HepG2 (cell line): ENCODE data around the gene IQCN. TPM values are rescaled to one million over a fixed set of nuclear protein-coding genes. Genes with fewer than 3 reads are reported as not detected.

Experiments
- EP300 ChIP-seq, 3 experiments: sonication (generic) in 1 of 3; formaldehyde crosslinking in 1 of 3; IDR thresholded peaks; 2 replicates each; pipeline versions ENCODE4 v1.5.1 to v1.6.1; 2011 to 2020; ENCODE audit warnings: low read depth in 2 of 3, low read length in 2 of 3, borderline replicate concordance in 1 of 3, improper control_type of control experiment in 1 of 3, mild to moderate bottlenecking in 1 of 3, missing genetic modification reagents in 1 of 3, moderate library complexity in 1 of 3
- ESRRA ChIP-seq: sonication (generic); formaldehyde crosslinking; IDR thresholded peaks from 2 replicates; pipeline ENCODE4 v1.5.1; 2020; ENCODE audit warnings: mild to moderate bottlenecking, low read depth, missing genetic modification reagents
- MTF1 ChIP-seq: sonication (generic); formaldehyde crosslinking; IDR thresholded peaks from 2 replicates; pipeline ENCODE4 v1.5.0; 2020; ENCODE audit warnings: missing genetic modification reagents
- NFE2L1 ChIP-seq: sonication (generic); formaldehyde crosslinking; IDR thresholded peaks from 2 replicates; pipeline ENCODE4 v1.4.0; 2020; ENCODE audit warnings: missing genetic modification reagents, mild to moderate bottlenecking, borderline replicate concordance
- SKI ChIP-seq: fragments of 450-650 bp; IDR thresholded peaks from one replicate; pipeline ENCODE4 v1.6.1; 2018; ENCODE audit warnings: mild to moderate bottlenecking; ENCODE audit not compliant: partially characterized antibody
- ZFP90 ChIP-seq: sonication (generic); formaldehyde crosslinking; IDR thresholded peaks from 2 replicates; pipeline ENCODE4 v1.8.0; 2022; ENCODE audit warnings: missing genetic modification reagents, mild to moderate bottlenecking, inconsistent platforms, borderline replicate concordance
- ZNF17 ChIP-seq: sonication (generic); formaldehyde crosslinking; IDR thresholded peaks from 2 replicates; pipeline ENCODE4 v1.5.0; 2020; ENCODE audit warnings: mild to moderate bottlenecking, missing genetic modification reagents
- ZNF329 ChIP-seq: sonication (generic); formaldehyde crosslinking; IDR thresholded peaks from 2 replicates; pipeline ENCODE4 v1.9.0; 2021; ENCODE audit warnings: low read depth, mild to moderate bottlenecking, missing genetic modification reagents
- ZNF431 ChIP-seq: sonication (generic); formaldehyde crosslinking; IDR thresholded peaks from 2 replicates; pipeline ENCODE4 v1.9.0; 2022; ENCODE audit warnings: missing genetic modification reagents, low read depth, mild to moderate bottlenecking, borderline replicate concordance
- ZNF550 ChIP-seq: sonication (generic); formaldehyde crosslinking; IDR thresholded peaks from 2 replicates; pipeline ENCODE4 v1.4.0; 2020; ENCODE audit warnings: mild to moderate bottlenecking, missing genetic modification reagents, borderline replicate concordance
- ZNF598 ChIP-seq: sonication (generic); formaldehyde crosslinking; IDR thresholded peaks from 2 replicates; pipeline ENCODE4 v1.5.1; 2020; ENCODE audit warnings: mild to moderate bottlenecking, missing genetic modification reagents, borderline replicate concordance
- polyA plus RNA-seq, 8 experiments: library from polyadenylated mRNA; depleted of rRNA in 3 of 8; stranded (reverse) in 7 of 8; unstranded in 1 of 8; fragments of >200 nt; fragmentation: Illumina TruSeq in 4 of 8; extraction: Trizol in 4 of 8; gene quantifications; 2 replicates each; pipeline versions ENCODE4 v1.2.1 to v1.2.3, GENCODE V29; 2011 to 2016; ENCODE audit warnings: low read depth in 4 of 8, missing spikeins in 1 of 8, mixed read lengths in 1 of 8; ENCODE audit not compliant: insufficient read depth in 1 of 8
- total RNA-seq, 5 experiments: library from RNA; depleted of rRNA; stranded (reverse); fragments of >200 nt; fragmentation: Illumina TruSeq; extraction: Trizol; gene quantifications; 2 replicates each; pipeline ENCODE4 v1.2.3, GENCODE V29; 2016; ENCODE audit warnings: low read depth in 1 of 5
- TF ChIP-seq, protein P1 (sequence below): sonication (generic); formaldehyde crosslinking; IDR thresholded peaks from 2 replicates; pipeline ENCODE4 v1.4.0; 2020; ENCODE audit warnings: missing genetic modification reagents
- TF ChIP-seq, protein P2 (sequence below): sonication (generic); formaldehyde crosslinking; IDR thresholded peaks from 2 replicates; pipeline ENCODE4 v1.8.0; 2022; ENCODE audit warnings: mild to moderate bottlenecking, missing genetic modification reagents, moderate library complexity
- TF ChIP-seq, protein P3 (sequence below): sonication (generic); formaldehyde crosslinking; IDR thresholded peaks from 2 replicates; pipeline ENCODE4 v1.4.0; 2020; ENCODE audit warnings: mild to moderate bottlenecking, missing genetic modification reagents
- TF ChIP-seq, protein P4 (sequence below): conservative IDR thresholded peaks from 2 replicates; pipeline ENCODE4 v1.6.1; 2018; ENCODE audit warnings: missing genetic modification reagents

The IQCN gene
- total and polyA plus RNA-seq, 2 of the 13 experiments (the other 11 are each of a cell fraction or from before 2014, with no cell fraction given) = 0.04 to 0.18 TPM

DNA sequence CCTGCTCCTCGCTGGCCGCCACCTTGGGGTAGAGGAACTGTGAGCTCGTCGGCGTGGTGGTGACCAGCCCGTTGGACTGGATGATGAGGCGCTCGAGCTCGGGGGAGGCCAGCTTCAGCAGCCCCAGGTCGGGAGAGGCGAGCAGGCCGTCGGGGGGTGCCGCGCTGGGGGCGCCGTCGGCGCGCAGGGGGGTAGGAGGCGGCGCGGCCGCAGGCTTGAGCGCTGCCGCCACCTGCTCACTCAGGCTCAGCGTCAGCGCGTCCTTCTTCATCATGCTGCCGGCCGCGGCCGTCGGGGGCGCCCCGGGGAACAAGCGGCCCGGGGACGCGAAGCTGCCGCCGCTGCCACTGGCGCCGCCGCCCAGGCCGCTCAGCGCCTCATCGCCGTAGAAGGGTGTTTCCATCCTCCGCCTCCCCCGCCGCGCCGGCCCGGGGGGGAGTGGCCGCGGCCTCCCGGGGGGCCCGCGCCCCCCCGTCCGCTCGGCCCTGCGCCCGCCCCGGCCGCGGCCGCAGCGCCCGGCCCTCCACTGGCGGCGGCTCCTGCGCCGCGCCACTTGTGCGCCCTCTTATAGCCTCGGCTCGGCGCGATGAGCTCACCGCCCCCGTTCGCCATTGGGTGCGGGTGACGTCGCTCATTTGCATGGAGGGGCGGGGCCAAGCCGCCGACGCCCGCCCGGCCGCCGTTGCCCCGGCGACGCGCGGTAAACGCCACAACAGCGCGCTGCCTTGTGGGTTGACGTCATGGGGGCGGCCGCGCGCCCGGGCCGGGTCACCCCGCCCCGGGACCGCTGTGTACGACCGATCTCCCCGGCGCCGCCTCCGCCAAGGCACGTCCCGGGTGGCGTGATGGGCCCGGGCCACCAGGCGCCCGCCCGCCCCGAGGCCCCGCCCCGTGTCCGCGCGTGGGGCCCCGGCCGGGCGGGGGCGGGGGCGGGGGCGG is 7.1 kb upstream of the IQCN start, which contains the start of gene JUND (continued):
- TF ChIP-seq, protein P1, sequence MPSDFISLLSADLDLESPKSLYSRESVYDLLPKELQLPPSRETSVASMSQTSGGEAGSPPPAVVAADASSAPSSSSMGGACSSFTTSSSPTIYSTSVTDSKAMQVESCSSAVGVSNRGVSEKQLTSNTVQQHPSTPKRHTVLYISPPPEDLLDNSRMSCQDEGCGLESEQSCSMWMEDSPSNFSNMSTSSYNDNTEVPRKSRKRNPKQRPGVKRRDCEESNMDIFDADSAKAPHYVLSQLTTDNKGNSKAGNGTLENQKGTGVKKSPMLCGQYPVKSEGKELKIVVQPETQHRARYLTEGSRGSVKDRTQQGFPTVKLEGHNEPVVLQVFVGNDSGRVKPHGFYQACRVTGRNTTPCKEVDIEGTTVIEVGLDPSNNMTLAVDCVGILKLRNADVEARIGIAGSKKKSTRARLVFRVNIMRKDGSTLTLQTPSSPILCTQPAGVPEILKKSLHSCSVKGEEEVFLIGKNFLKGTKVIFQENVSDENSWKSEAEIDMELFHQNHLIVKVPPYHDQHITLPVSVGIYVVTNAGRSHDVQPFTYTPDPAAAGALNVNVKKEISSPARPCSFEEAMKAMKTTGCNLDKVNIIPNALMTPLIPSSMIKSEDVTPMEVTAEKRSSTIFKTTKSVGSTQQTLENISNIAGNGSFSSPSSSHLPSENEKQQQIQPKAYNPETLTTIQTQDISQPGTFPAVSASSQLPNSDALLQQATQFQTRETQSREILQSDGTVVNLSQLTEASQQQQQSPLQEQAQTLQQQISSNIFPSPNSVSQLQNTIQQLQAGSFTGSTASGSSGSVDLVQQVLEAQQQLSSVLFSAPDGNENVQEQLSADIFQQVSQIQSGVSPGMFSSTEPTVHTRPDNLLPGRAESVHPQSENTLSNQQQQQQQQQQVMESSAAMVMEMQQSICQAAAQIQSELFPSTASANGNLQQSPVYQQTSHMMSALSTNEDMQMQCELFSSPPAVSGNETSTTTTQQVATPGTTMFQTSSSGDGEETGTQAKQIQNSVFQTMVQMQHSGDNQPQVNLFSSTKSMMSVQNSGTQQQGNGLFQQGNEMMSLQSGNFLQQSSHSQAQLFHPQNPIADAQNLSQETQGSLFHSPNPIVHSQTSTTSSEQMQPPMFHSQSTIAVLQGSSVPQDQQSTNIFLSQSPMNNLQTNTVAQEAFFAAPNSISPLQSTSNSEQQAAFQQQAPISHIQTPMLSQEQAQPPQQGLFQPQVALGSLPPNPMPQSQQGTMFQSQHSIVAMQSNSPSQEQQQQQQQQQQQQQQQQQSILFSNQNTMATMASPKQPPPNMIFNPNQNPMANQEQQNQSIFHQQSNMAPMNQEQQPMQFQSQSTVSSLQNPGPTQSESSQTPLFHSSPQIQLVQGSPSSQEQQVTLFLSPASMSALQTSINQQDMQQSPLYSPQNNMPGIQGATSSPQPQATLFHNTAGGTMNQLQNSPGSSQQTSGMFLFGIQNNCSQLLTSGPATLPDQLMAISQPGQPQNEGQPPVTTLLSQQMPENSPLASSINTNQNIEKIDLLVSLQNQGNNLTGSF (CRISPR knock-in tag) = no peak
- peak; percentile 71 for TF ChIP-seq SKI
- peak; percentile 43 to 80; a peak in 3 of 4 replicates for TF ChIP-seq EP300 (IDR thresholded peaks at IDR 0.05; ENCODE audit: low read depth in 2 of 2, low read length in 2 of 2)
- no peak for TF ChIP-seq EP300 (CRISPR knock-in tag; IDR thresholded peaks at IDR 0.05; ENCODE audit: borderline replicate concordance)
- no peak for TF ChIP-seq ZNF550 (CRISPR knock-in tag)
- TF ChIP-seq ESRRA (CRISPR knock-in tag) = no peak
- no peak for TF ChIP-seq MTF1 (CRISPR knock-in tag)
- TF ChIP-seq, protein P2, sequence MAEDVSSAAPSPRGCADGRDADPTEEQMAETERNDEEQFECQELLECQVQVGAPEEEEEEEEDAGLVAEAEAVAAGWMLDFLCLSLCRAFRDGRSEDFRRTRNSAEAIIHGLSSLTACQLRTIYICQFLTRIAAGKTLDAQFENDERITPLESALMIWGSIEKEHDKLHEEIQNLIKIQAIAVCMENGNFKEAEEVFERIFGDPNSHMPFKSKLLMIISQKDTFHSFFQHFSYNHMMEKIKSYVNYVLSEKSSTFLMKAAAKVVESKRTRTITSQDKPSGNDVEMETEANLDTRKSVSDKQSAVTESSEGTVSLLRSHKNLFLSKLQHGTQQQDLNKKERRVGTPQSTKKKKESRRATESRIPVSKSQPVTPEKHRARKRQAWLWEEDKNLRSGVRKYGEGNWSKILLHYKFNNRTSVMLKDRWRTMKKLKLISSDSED (CRISPR knock-in tag) = no peak
- 0 out of 2 replicates have a peak, but pooled peaks have one; percentile 74 for TF ChIP-seq ZNF329 (CRISPR knock-in tag)
- TF ChIP-seq, protein P3, sequence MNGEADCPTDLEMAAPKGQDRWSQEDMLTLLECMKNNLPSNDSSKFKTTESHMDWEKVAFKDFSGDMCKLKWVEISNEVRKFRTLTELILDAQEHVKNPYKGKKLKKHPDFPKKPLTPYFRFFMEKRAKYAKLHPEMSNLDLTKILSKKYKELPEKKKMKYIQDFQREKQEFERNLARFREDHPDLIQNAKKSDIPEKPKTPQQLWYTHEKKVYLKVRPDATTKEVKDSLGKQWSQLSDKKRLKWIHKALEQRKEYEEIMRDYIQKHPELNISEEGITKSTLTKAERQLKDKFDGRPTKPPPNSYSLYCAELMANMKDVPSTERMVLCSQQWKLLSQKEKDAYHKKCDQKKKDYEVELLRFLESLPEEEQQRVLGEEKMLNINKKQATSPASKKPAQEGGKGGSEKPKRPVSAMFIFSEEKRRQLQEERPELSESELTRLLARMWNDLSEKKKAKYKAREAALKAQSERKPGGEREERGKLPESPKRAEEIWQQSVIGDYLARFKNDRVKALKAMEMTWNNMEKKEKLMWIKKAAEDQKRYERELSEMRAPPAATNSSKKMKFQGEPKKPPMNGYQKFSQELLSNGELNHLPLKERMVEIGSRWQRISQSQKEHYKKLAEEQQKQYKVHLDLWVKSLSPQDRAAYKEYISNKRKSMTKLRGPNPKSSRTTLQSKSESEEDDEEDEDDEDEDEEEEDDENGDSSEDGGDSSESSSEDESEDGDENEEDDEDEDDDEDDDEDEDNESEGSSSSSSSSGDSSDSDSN (CRISPR knock-in tag) = peak; percentile 67; the same call in 1 of the 2 replicates
- TF ChIP-seq NFE2L1 (CRISPR knock-in tag) = no peak
- TF ChIP-seq ZNF17 (CRISPR knock-in tag) = no peak
- TF ChIP-seq ZNF598 = no peak
- no peak for TF ChIP-seq ZNF431
- no peak; the same call in 1 of the 2 replicates for TF ChIP-seq ZFP90 (CRISPR knock-in tag)
- TF ChIP-seq, protein P4, sequence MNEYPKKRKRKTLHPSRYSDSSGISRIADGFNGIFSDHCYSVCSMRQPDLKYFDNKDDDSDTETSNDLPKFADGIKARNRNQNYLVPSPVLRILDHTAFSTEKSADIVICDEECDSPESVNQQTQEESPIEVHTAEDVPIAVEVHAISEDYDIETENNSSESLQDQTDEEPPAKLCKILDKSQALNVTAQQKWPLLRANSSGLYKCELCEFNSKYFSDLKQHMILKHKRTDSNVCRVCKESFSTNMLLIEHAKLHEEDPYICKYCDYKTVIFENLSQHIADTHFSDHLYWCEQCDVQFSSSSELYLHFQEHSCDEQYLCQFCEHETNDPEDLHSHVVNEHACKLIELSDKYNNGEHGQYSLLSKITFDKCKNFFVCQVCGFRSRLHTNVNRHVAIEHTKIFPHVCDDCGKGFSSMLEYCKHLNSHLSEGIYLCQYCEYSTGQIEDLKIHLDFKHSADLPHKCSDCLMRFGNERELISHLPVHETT (CRISPR knock-in tag) = peak; percentile 69
